ENCODE data around the gene KLHL11. TPM values are rescaled to one million over a fixed set of nuclear protein-coding genes. Genes with fewer than 3 reads are reported as not detected.
"Not testable (repeated sequence)": the region's sequence is repeated elsewhere in the genome, so short reads cannot be mapped to it uniquely, and the experiment has no call there.

Gene KLHL11
- total RNA-seq, 1 donor from 2014 or later = 22.8 TPM

DNA sequence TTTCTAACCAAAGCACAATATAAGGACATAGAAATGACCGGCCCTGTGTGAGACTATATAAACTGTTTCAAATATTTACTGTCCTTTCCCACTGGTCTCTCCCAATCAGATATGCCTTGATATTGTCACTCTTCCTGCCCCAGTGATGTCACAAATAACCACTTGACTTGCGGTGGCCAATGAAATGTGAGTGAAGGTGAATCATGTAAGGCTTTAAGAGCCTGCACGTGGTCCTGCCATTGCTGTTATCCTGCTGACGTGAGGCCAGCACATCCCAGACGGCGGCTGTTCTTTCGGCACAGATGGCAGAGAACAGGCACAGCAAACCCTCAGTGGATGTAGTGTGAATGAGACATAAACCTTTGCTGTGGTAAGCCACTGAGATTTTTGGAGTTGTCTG lies 5.4 kb upstream of the KLHL11 start:
- Mint-ChIP-seq H3K9me3 (no peaks in the 10 kb centered on the region), H3K4me3 (no peak overlapping the region), H3K27ac (peak overlapping the region; percentile 81), H3K4me1 (peaks cover 36% of the 10 kb centered on the region), H3K36me3 (ENCODE audit: low read depth) (peaks cover 80% of the 10 kb centered on the region), H3K27me3 (no peaks in the 10 kb centered on the region)
- intact Hi-C loops (cut with micrococcal nuclease) = no loop called here
- DNase-seq = no peak

DNA sequence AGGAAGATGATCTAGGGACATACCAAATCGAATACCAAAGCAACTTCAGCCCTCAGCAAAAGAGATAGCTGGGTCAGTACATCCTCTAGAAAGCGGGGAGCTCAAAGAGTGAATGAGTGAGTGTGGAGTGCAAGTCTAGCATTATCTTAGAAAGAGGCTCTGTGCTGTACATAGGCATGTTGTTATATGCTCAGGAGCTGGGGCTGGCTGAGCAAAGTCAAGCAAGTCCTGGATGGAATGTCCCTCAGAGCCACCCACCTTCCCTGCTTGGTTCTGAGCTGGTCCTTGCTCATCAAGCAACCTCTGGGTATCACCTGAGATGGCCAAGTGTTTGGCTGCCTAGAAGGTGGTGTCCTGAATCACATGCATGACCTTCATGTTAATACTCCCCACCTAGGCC lies 4.9 kb upstream of the KLHL11 start:
- peaks cover 38% of the 10 kb centered on the region for H3K4me1 Mint-ChIP-seq
- intact Hi-C loops (cut with micrococcal nuclease) = no loop called here
- peaks cover 82% of the 10 kb centered on the region for H3K36me3 Mint-ChIP-seq (ENCODE audit: low read depth)
- no peaks in the 10 kb centered on the region for H3K27me3 Mint-ChIP-seq
- peak overlapping the region; percentile 94 for H3K27ac Mint-ChIP-seq
- DNase-seq = no peak
- H3K4me3 Mint-ChIP-seq = no peak overlapping the region
- H3K9me3 Mint-ChIP-seq = no peaks in the 10 kb centered on the region

DNA sequence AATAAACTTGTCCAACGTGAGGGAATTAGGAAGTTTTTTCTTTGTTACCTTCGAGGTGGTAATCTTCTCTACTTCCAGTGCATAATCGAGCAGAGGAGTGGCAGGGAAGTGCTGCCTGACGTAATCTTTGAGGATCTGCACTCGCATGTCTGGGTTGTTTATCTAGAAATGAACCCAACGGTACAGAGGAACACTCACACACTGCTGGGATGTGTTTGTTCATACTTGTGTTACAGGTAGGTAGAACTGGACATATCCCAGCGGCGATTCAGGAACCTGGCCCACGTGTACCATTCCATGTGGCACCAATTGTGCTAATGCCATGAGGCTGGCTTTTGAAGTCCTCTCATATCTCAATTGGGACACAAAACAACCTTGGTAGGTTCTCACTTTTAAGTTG lies 4.2 kb upstream of the KLHL11 start:
- no peaks in the 10 kb centered on the region for H3K27me3 Mint-ChIP-seq
- no peaks in the 10 kb centered on the region for H3K9me3 Mint-ChIP-seq
- H3K36me3 Mint-ChIP-seq (ENCODE audit: low read depth) = peaks cover 77% of the 10 kb centered on the region
- intact Hi-C loops (cut with micrococcal nuclease) = no loop called here
- no peak for DNase-seq
- peak overlapping the region; percentile 59 for H3K4me3 Mint-ChIP-seq
- H3K4me1 Mint-ChIP-seq = peaks cover 38% of the 10 kb centered on the region
- peak overlapping the region; percentile 94 for H3K27ac Mint-ChIP-seq

DNA sequence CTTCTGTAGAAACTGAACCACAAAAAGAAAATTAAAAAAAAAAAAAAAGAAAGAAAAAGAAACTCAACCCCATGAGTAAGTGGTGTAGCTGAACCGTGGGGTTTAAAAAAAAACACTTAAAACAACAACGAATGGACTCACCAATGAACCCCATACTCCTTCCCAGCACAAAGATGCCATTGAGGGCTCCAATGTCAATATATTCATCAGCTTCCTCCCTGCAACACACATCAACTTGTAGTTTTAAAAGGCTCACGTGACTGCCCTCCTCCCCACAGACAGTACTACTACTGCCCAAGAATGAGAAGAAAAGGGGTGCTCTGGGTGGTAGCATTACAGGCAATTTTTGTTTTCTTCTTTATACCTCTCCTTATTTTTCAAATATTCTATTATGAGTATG lies 3.3 kb upstream of the KLHL11 start:
- intact Hi-C loops (cut with micrococcal nuclease) = no loop called here
- peak; percentile 68 for DNase-seq
- Mint-ChIP-seq H3K36me3 (ENCODE audit: low read depth) (peaks cover 70% of the 10 kb centered on the region), H3K27me3 (no peaks in the 10 kb centered on the region), H3K27ac (peak overlapping the region; percentile 94), H3K9me3 (no peaks in the 10 kb centered on the region), H3K4me1 (peaks cover 38% of the 10 kb centered on the region), H3K4me3 (peak overlapping the region; percentile 59)

DNA sequence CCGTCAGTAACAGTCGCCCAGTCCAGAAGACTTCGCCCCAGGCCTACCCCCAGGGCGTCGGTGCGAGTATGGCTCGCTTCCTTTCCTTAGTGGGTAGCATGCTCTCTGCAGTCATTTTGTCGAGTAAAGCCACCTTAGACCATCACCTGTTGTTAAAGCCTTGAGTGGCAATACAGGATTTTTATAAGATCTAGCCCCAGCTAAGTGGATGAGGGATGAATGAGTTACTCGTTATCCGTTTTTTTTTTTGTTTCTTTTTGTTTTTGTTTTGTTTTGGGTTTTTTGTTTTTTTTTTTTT lies 322 bp upstream of the KLHL11 start:
- H3K27ac Mint-ChIP-seq = no peak overlapping the region
- intact Hi-C loops (cut with micrococcal nuclease) = loop anchor here (1.0 to 2.0 kb wide), 3 partner anchors 53 to 177 kb away; partner anchors contain the start of genes ACLY and EIF1
- H3K4me1 Mint-ChIP-seq = peaks cover 41% of the 10 kb centered on the region

DNA sequence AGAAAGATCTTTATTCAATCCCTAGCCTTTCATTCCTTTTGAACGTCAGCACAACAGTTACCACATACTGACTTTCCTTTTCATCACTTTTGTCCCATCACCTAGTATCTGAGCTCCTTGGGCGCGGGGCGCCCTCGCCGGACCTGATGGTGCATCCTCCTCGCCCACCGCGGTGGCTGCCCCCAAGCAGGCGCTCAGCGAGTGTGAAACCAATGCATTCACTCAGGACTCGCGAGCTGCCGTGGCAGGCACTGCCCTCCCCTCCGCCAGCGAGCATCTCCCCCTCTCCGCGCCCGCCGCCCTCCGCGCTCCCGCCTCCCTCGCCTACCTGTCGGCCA lies 756 bp downstream of the KLHL11 start:
- intact Hi-C loops (cut with micrococcal nuclease) = loop anchor here (2.0 kb wide), 1 partner anchor 176 kb away; the partner anchor contains the start of gene EIF1
- no peaks in the 10 kb centered on the region for H3K9me3 Mint-ChIP-seq
- no peaks in the 10 kb centered on the region for H3K27me3 Mint-ChIP-seq
- peaks cover 35% of the 10 kb centered on the region for H3K4me1 Mint-ChIP-seq
- H3K4me3 Mint-ChIP-seq = no peak overlapping the region
- no peak for DNase-seq
- H3K27ac Mint-ChIP-seq = no peak overlapping the region
- peaks cover 36% of the 10 kb centered on the region for H3K36me3 Mint-ChIP-seq (ENCODE audit: low read depth)

More for the DNA sequence above, 322 bp upstream of the KLHL11 start:
- Mint-ChIP-seq H3K36me3 (ENCODE audit: low read depth) (peaks cover 44% of the 10 kb centered on the region), H3K4me3 (no peak overlapping the region), H3K27me3 (no peaks in the 10 kb centered on the region), H3K9me3 (no peaks in the 10 kb centered on the region)
- DNase-seq = no peak

DNA sequence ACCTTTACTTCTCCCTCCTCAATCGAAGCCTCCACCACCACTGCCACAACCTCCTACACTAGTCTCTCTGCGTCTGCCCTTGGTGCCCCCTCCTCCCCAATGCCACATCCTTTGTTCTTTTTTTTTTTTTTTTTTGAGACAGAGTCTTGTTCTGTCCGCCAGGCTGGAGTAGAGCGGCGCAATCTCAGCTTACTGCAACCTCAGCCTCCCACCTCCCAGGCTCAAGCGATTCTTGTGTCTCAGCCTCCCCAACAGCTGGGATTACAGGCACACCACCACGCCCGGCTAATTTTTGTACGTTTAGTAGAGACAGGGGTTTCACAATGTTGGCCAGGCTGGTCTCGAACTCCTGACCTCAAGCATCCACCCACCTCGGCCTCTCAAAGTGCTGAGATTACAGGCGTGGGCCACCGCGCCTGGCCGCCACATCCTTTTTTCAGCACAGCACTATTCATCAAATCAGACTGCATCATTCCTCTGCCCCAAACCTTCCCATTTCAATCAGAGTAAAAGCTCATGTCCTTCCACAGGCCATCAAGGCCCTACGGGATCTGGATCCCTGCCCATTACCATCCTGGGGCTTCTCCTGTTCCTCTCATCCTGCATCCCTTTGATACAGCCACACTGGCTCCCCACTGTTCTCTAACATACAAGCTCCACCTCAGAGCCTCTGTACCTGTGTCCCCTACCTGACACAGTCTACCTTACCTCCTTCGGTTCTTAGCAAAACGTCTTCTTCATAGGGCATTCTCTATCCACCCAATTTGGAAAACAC lies 2.0 kb downstream of the KLHL11 start:
- Mint-ChIP-seq H3K4me1 (peaks cover 23% of the 10 kb centered on the region), H3K36me3 (ENCODE audit: low read depth) (peaks cover 24% of the 10 kb centered on the region), H3K27me3 (no peaks in the 10 kb centered on the region), H3K27ac (no peak overlapping the region), H3K9me3 (no peaks in the 10 kb centered on the region), H3K4me3 (no peak overlapping the region)
- intact Hi-C loops (cut with micrococcal nuclease) = no loop called here
- peak; percentile 72 for DNase-seq

DNA sequence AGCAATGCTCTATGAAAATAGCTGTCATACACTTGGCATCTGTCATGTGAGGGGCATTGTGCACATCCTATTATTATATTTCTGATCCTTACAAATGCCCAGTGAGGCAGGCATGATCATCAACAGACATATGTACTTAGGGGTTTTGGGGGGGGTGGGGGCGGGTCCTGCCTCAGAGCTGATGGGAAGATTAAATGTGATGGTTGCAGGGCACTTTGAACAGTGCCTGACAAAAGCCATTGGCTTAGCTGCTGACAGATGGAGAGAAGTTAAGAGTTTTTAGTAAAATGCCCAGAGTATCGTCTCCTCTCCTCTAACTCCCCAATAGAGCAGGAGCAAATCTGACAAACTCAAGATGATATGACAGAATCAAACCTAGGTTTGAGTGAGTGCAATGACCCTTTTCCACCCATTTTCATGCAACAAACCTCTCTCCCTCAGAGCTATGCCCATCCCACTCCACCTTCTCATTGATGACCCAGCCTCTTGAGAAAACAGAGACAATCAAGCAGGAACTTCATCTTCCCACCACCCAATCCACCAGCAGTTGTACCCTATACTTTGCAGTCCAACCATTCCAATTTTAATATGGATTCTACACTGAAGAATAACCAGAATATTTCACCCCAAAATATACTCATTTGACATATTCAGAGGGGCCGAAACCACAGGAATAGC lies 4.8 kb downstream of the KLHL11 start:
- intact Hi-C loops (cut with micrococcal nuclease) = no loop called here
- no peak for DNase-seq
- Mint-ChIP-seq H3K36me3 (ENCODE audit: low read depth) (peaks cover 8% of the 10 kb centered on the region), H3K27me3 (no peaks in the 10 kb centered on the region), H3K4me3 (no peak overlapping the region), H3K9me3 (no peaks in the 10 kb centered on the region), H3K27ac (no peak overlapping the region), H3K4me1 (peaks cover 11% of the 10 kb centered on the region)

DNA sequence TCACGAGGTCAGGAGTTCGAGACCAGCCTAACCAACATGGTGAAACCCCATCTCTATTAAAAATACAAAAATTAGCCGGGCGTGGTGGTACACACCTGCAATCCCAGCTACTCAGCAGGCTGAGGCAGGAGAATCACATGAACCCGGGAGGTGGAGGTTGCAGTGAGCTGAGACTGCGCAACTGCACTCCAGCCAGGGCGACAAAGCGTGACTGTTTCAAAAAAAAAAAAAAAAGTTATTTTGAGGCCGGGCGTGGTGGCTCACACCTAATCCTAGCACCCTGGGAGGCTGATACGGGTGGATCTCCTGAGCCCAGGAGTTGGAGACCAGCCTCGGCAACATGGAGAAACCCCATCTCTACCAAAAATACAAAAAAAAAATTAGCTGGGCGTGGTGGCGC lies 13.8 kb downstream of the KLHL11 start:
- intact Hi-C loops (cut with micrococcal nuclease); H3K27ac Mint-ChIP-seq; H3K27me3 Mint-ChIP-seq; DNase-seq; H3K9me3 Mint-ChIP-seq; H3K4me3 Mint-ChIP-seq; H3K4me1 Mint-ChIP-seq: not testable (repeated sequence)
- H3K36me3 Mint-ChIP-seq (ENCODE audit: low read depth) = peaks cover 33% of the 10 kb centered on the region

DNA sequence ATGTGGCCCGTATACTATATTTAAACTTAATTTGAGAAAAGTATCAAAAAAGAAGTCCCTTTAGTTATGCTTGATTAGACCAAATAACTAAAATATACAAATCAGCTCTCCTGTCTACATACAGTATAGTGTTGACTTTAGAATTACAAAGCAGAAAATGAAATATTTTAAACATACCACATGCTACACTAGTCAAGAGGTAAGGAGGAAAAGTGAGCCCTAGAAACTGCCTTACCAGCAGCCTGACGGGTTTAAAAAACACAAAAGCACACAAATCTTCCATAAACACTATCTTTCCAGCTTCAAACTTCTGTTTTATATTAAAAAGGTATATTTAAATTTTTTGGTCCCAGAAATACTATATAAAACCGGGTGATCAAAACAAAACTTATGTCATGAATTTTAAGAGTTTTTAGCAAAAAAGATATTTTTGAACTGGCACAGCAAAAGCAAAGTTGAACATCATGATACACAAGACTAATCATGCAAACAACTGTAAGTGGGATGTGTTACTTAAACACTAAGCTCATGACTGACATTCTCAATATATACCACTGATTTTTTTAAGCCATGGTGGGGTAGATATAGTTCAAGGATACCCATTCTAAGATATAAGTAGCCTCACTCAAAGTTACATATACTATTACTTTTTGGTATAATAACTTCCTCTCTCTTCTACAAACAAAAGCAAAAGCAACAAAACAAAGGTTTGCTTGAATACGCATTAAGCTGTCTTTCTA lies 15.8 kb downstream of the KLHL11 start:
- Mint-ChIP-seq H3K4me1 (peaks cover 3% of the 10 kb centered on the region), H3K9me3 (no peaks in the 10 kb centered on the region), H3K36me3 (ENCODE audit: low read depth) (peaks cover 22% of the 10 kb centered on the region), H3K4me3 (no peak overlapping the region), H3K27me3 (no peaks in the 10 kb centered on the region), H3K27ac (no peak overlapping the region)
- DNase-seq = no peak
- intact Hi-C loops (cut with micrococcal nuclease) = no loop called here

DNA sequence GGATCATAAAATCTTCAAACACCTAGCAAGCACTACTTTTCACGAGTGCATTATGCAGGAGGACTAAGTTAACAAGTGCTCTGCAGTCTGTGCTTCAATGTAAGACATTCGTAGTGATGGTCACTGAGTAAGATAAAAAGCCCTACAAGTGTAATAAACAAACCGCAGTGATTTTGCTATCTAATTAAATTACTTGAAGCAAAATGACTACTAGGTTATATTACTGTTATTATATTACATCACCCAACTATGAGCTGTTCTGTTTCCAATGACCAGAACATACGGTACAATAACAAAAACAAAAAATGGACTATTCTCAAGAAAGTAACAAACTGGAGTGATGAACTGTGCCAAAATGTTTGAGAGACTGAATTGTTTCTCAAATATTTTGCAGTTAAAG lies 16.4 kb downstream of the KLHL11 start:
- H3K4me3 Mint-ChIP-seq = no peak overlapping the region
- H3K4me1 Mint-ChIP-seq = peaks cover 3% of the 10 kb centered on the region
- H3K9me3 Mint-ChIP-seq = no peaks in the 10 kb centered on the region
- H3K27me3 Mint-ChIP-seq = no peaks in the 10 kb centered on the region
- no peak for DNase-seq
- intact Hi-C loops (cut with micrococcal nuclease) = no loop called here
- H3K27ac Mint-ChIP-seq = no peak overlapping the region
- peaks cover 15% of the 10 kb centered on the region for H3K36me3 Mint-ChIP-seq (ENCODE audit: low read depth)

DNA sequence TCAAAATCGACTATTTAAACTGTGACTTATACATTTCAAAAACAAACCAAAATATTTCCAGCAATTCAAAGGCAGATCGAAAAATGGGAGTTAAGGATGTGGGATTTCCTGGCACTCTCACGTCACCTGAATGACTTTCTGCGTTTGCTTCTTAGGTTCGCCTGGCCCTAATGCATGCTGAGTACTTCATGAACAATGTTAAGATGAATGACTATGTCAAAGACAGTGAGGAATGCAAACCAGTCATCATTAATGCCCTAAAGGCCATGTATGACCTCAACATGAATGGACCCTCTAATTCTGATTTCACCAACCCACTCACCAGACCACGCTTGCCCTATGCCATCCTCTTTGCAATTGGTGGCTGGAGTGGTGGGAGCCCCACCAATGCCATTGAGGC lies 20.3 kb downstream of the KLHL11 start:
- Mint-ChIP-seq H3K4me1 (no peaks in the 10 kb centered on the region), H3K9me3 (no peaks in the 10 kb centered on the region), H3K36me3 (ENCODE audit: low read depth) (peaks cover 2% of the 10 kb centered on the region), H3K27me3 (no peaks in the 10 kb centered on the region), H3K27ac (no peak overlapping the region), H3K4me3 (no peak overlapping the region)
- intact Hi-C loops (cut with micrococcal nuclease) = no loop called here
- no peak for DNase-seq

DNA sequence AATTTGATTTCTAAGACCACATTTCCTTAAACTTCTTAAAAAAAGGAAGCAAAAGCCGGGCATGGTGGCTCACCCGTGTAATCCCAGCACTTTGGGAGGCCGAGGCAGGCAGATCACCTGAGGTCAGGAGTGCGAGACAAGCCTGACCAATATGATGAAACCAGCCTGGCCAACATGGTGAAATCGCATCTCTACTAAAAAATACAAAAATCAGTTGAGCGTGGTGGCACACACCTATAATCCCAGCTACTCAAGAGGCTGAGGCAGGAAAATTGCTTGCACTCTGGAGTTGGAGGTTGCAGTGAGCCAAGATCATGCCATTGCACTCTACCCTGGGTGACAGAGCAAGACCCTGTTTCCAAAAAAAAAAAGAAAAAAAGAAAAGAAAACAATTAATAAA lies 24.4 kb downstream of the KLHL11 start:
- H3K4me1 Mint-ChIP-seq = not testable (repeated sequence)

DNA sequence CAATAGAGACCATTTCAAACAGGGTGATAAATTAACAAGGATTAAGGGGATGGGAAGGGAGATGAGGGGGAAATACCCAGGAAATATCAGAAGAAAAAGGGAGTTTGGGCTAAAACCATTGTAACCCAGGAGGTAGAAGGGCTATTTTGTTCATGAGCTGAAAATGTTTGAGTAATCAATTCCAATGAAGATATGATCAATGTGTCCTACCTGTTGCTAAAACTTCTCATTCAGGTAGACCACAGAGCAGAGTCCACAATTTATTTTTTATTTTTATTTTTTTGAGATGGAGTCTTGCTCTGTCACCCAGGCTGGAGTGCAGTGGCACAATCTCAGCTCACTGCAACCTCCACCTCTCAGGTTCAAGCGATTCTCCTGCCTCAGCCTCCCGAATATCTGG lies 25.8 kb downstream of the KLHL11 start:
- H3K27me3 Mint-ChIP-seq; H3K36me3 Mint-ChIP-seq (ENCODE audit: low read depth): not testable (repeated sequence)

More for the DNA sequence above, 24.4 kb downstream of the KLHL11 start:
- H3K27me3 Mint-ChIP-seq; intact Hi-C loops (cut with micrococcal nuclease); DNase-seq; H3K9me3 Mint-ChIP-seq; H3K36me3 Mint-ChIP-seq (ENCODE audit: low read depth); H3K4me3 Mint-ChIP-seq; H3K27ac Mint-ChIP-seq: not testable (repeated sequence)

More for the DNA sequence above, 25.8 kb downstream of the KLHL11 start:
- peaks cover 15% of the 10 kb centered on the region for H3K4me1 Mint-ChIP-seq
- H3K9me3 Mint-ChIP-seq; H3K4me3 Mint-ChIP-seq; intact Hi-C loops (cut with micrococcal nuclease); H3K27ac Mint-ChIP-seq; DNase-seq: not testable (repeated sequence)
